CD4-positive, CD25-positive, alpha-beta regulatory T cell (primary cell): ENCODE data around the gene ERBB3. TPM values are rescaled to one million over a fixed set of nuclear protein-coding genes. Genes with fewer than 3 reads are reported as not detected.
"Not testable (repeated sequence)": the region's sequence is repeated elsewhere in the genome, so short reads cannot be mapped to it uniquely, and the experiment has no call there.

ENCODE experiments used
- ATAC-seq, 2 donors: fragments of 150-1000 bp; cut with Tn5 transposase; one replicate each; pipeline ENCODE4 v1.10.0; 2021; ENCODE audit warnings: low read depth in 2 of 2, moderate number of reproducible peaks in 2 of 2, moderate library complexity in 1 of 2
- DNase-seq, 3 donors: peaks; one replicate each; pipeline versions ENCODE4 v3.0.0 to v3.0.0-alpha.2; 2012 to 2022; ENCODE audit warnings: mixed read lengths in 1 of 3
- H3K27ac ChIP-seq: one replicate; pipeline ENCODE4 v1.7.0; 2013; ENCODE audit warnings: mild to moderate bottlenecking, low read length; ENCODE audit not compliant: insufficient read depth, poor library complexity, severe bottlenecking
- H3K27me3 ChIP-seq: one replicate; pipeline ENCODE4 v1.7.0; 2013; ENCODE audit warnings: low read length; ENCODE audit not compliant: control insufficient read depth, insufficient read depth
- H3K36me3 ChIP-seq: one replicate; pipeline ENCODE4 v1.7.0; 2013; ENCODE audit warnings: mild to moderate bottlenecking, low read length, moderate library complexity; ENCODE audit not compliant: control insufficient read depth, insufficient read depth
- H3K4me1 ChIP-seq: 2 replicates; pipeline ENCODE4 v1.7.0; 2013; ENCODE audit warnings: mild to moderate bottlenecking, low read length; ENCODE audit not compliant: insufficient read depth, control insufficient read depth, poor library complexity, severe bottlenecking
- H3K4me3 ChIP-seq: one replicate; pipeline ENCODE4 v1.7.0; 2013; ENCODE audit warnings: low read depth, mild to moderate bottlenecking, low read length, moderate library complexity
- H3K9me3 ChIP-seq, 2 experiments: 1 replicate in 1 of 2; 2 replicates in 1 of 2; pipeline ENCODE4 v1.7.0; 2013; ENCODE audit warnings: low read length in 2 of 2, mild to moderate bottlenecking in 1 of 2, moderate library complexity in 1 of 2; ENCODE audit not compliant: control insufficient read depth in 2 of 2
- H3K27ac Mint-ChIP-seq, 3 donors: one replicate each; pipeline ENCODE4 v1.8.0; 2020 to 2022; ENCODE audit warnings: mild to moderate bottlenecking in 3 of 3, mixed read lengths in 3 of 3, moderate library complexity in 2 of 3
- H3K27me3 Mint-ChIP-seq: one replicate; pipeline ENCODE4 v1.8.0; 2022; ENCODE audit warnings: mild to moderate bottlenecking, mixed read lengths
- H3K36me3 Mint-ChIP-seq: one replicate; pipeline ENCODE4 v1.8.0; 2020; ENCODE audit warnings: mixed read lengths
- H3K4me1 Mint-ChIP-seq, 4 donors: one replicate each; pipeline ENCODE4 v1.8.0; 2020 to 2022; ENCODE audit warnings: mixed read lengths in 4 of 4, mild to moderate bottlenecking in 1 of 4
- H3K4me3 Mint-ChIP-seq, 4 donors: one replicate each; pipeline ENCODE4 v1.8.0; 2020 to 2022; ENCODE audit warnings: mild to moderate bottlenecking in 4 of 4, mixed read lengths in 4 of 4, moderate library complexity in 3 of 4
- H3K9me3 Mint-ChIP-seq, 7 donors: one replicate each; pipeline ENCODE4 v1.8.0; 2020 to 2022; ENCODE audit warnings: mixed read lengths in 7 of 7, mild to moderate bottlenecking in 3 of 7, moderate library complexity in 2 of 7
- polyA plus RNA-seq, 4 donors: library from polyadenylated mRNA; unstranded; fragments of 300-500 nt; fragmentation: Illumina TruSeq; gene quantifications; one replicate each; pipeline ENCODE4 v1.2.3, GENCODE V29; 2021
- total RNA-seq: library from RNA; stranded (reverse); gene quantifications from one replicate; pipeline ENCODE4 v1.2.3, GENCODE V29; 2022

The ERBB3 gene
- total and polyA plus RNA-seq, 5 donors from 2014 or later: 0.14 to 1.00 (median 0.67) TPM

DNA sequence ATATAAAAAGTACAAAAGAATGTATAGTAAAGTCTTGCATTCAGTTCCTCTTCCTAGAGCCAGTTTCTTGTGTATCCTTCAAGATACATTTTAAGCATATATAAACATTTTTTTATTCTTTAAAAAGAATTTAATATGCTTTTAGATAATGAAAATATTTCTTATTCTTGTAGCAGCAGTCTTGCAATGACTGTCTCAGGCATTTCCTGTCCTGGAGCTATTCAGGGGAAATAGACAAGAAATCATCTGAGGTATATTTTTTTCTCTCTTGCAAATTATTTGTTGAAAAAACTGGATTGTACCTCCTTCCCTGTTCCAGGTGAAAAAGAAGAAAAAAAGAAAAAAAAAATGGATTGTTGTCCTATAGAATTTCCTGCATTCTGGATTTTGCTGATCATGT is 17.0 kb upstream of the ERBB3 start:
- DNase-seq (no peak), ATAC-seq (no peak)
- Mint-ChIP-seq H3K36me3 (no peaks in the 10 kb centered on the region), H3K9me3 (peaks cover 0 to 4% (median 0%) of the 10 kb centered on the region in 7 donors), H3K27ac (no peak overlapping the region), H3K27me3 (peaks cover 7% of the 10 kb centered on the region), H3K4me3 (no peak overlapping the region), H3K4me1 (no peaks in the 10 kb centered on the region)
- Histone ChIP-seq H3K4me3 (no peak overlapping the region), H3K9me3 (no peaks in the 10 kb centered on the region), H3K27me3 (no peaks in the 10 kb centered on the region), H3K27ac (no peak overlapping the region), H3K36me3 (no peaks in the 10 kb centered on the region), H3K4me1 (no peaks in the 10 kb centered on the region)

DNA sequence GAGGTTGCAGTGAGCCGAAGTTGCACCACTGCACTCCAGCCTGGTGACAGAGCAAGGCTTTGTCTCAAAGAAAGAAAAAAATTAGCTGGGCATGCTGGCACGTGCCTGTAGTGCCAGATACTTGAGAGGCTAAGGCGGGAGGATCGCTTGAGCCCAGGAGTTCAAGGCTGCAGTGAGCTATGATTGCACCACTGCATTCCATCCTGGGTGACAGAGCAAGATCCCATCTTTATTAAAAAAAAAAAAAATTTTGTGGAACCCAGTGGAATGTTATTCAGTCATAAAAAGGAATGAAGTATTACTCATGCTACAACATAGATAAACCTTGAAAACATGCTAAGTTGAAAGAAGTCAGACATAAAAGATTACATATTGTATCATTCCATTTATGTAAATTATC is 8.3 kb upstream of the ERBB3 start:
- H3K27me3 ChIP-seq: no peaks in the 10 kb centered on the region
- H3K4me1 ChIP-seq: no peaks in the 10 kb centered on the region
- H3K9me3 ChIP-seq: no peaks in the 10 kb centered on the region
- H3K4me1 Mint-ChIP-seq: no peaks in the 10 kb centered on the region
- no peak overlapping the region for H3K27ac Mint-ChIP-seq
- H3K36me3 ChIP-seq: no peaks in the 10 kb centered on the region
- no peak overlapping the region for H3K4me3 Mint-ChIP-seq
- peaks cover 0 to 1% (median 0%) of the 10 kb centered on the region in 7 donors for H3K9me3 Mint-ChIP-seq
- peaks cover 8% of the 10 kb centered on the region for H3K27me3 Mint-ChIP-seq
- no peak for ATAC-seq
- H3K4me3 ChIP-seq: no peak overlapping the region
- H3K36me3 Mint-ChIP-seq: no peaks in the 10 kb centered on the region
- DNase-seq: no peak
- H3K27ac ChIP-seq: no peak overlapping the region

DNA sequence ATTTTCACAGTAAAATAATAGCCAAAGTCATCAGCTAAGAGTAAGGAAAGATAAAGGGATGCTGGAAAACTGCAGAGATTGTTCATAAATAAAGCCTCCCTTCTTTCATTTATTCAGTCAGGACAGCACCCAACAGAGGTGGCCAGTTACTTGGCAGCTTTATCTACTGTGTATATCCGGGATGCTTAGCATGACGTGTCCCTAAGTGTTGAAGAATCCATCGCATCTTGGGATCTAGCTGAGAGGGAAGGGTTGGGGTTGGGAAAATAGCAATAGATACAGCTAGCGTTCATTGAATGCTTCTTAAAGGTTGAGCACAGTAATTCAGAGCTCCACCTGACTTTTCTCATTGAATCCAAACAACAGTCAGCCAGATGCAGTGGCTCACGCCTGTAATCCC is 5.6 kb upstream of the ERBB3 start:
- Histone ChIP-seq H3K9me3 (no peaks in the 10 kb centered on the region), H3K27me3 (no peaks in the 10 kb centered on the region), H3K27ac (no peak overlapping the region), H3K36me3 (no peaks in the 10 kb centered on the region), H3K4me1 (peaks cover 8% of the 10 kb centered on the region), H3K4me3 (no peak overlapping the region)
- no peaks in the 10 kb centered on the region for H3K36me3 Mint-ChIP-seq
- DNase-seq: no peak
- H3K4me3 Mint-ChIP-seq: no peak overlapping the region
- H3K4me1 Mint-ChIP-seq: peaks cover 0 to 5% (median 2%) of the 10 kb centered on the region in 4 donors
- ATAC-seq: no peak
- H3K27ac Mint-ChIP-seq: no peak overlapping the region
- H3K9me3 Mint-ChIP-seq: peaks cover 0 to 1% (median 0%) of the 10 kb centered on the region in 7 donors
- H3K27me3 Mint-ChIP-seq: peaks cover 16% of the 10 kb centered on the region

DNA sequence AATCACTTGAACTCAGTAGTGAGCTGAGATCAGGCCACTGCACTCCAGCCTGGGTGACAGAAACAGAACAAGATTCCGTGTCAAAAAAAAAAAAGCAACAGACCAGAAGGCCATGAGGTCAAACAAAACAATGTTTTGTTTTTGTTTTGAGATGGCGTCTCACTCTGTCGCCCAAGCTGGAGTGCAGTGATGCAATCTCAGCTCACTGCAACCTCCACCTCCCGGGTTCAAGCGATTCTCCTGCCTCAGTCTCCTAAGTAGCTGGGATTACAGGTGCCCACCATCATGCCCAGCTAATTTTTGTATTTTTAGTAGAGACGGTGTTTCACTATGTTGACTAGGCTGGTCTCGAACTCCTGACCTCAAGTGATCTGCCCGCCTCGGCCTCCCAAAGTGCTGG is 2.0 kb upstream of the ERBB3 start:
- not testable (repeated sequence) for H3K4me3 ChIP-seq, H3K9me3 ChIP-seq, H3K9me3 Mint-ChIP-seq, ATAC-seq, H3K36me3 Mint-ChIP-seq, H3K27ac Mint-ChIP-seq, DNase-seq, H3K27ac ChIP-seq, H3K27me3 ChIP-seq, H3K36me3 ChIP-seq
- peaks cover 35% of the 10 kb centered on the region for H3K27me3 Mint-ChIP-seq
- H3K4me1 ChIP-seq: peaks cover 21% of the 10 kb centered on the region
- H3K4me1 Mint-ChIP-seq: peaks cover 0 to 17% (median 6%) of the 10 kb centered on the region in 4 donors
- peak overlapping the region in 3 of 4 donors; percentile 57 to 93 (median 87) for H3K4me3 Mint-ChIP-seq

DNA sequence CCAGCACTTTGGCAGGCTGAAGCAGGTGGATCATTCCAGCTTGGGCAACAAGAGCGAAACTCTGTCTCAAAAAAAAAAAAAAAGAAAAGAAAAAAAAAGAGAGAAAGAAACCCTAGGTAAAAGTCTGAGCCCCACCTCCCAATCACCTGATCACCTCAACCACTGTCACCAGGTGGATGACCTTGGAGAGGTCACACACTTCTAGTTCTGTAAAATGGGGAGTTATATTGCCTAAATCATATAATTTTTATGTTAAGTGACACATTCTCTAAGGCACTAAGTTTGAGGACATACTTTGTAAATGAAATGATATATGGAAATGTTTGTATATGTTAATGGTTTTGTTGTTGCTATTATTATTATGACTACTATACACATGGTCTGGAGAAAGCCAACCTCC is 1.5 kb upstream of the ERBB3 start:
- no peaks in the 10 kb centered on the region for H3K36me3 ChIP-seq
- no peak overlapping the region for H3K4me3 ChIP-seq
- Mint-ChIP-seq H3K27ac (no peak overlapping the region), H3K36me3 (no peaks in the 10 kb centered on the region), H3K27me3 (peaks cover 35% of the 10 kb centered on the region), H3K9me3 (peaks cover 0 to 3% (median 0%) of the 10 kb centered on the region in 7 donors), H3K4me3 (peak overlapping the region; percentile 57 to 93 (median 87)), H3K4me1 (peaks cover 0 to 17% (median 6%) of the 10 kb centered on the region in 4 donors)
- H3K27ac ChIP-seq: no peak overlapping the region
- DNase-seq: no peak
- no peaks in the 10 kb centered on the region for H3K9me3 ChIP-seq
- H3K27me3 ChIP-seq: no peaks in the 10 kb centered on the region
- no peak for ATAC-seq
- peaks cover 21% of the 10 kb centered on the region for H3K4me1 ChIP-seq

DNA sequence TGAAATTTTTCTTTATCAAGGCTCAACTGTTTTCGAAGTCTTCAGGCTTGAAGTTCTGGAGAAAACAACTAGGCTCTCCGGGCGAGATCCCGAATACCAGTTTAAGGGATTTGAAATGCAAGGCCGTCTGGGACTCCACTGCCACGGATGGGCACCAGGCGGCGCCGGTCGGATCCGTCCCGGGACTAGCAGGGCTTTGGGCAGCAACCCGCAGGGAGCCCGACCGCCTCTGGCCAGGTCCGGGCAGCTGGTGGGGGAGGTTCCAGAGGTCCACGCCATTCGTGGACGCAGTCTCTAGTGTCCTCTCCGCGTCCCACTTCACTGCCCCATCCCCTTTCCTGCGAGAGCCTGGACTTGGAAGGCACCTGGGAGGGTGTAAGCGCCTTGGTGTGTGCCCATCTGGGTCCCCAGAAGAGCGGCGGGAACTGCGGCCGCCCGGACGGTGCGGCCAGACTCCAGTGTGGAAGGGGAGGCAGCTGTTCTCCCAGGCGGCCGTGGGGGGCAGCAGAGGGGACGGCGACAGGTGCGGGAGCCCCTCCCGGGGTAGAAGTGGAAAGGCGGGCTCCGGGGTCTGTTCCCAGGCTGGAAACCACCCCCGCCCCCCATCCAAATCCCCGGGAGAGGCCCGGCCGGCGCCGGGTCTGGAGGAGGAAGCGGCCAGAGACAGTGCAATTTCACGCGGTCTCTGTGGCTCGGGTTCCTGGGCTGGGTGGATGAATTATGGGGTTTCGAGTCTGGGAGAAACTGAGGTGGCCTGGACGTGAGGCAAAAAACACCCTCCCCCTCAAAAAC is 838 bp upstream of the ERBB3 start:
- H3K4me1 Mint-ChIP-seq: peaks cover 0 to 17% (median 6%) of the 10 kb centered on the region in 4 donors
- no peak overlapping the region for H3K27ac ChIP-seq
- H3K27me3 Mint-ChIP-seq: peaks cover 40% of the 10 kb centered on the region
- peak overlapping the region; percentile 80 to 93 (median 87) for H3K4me3 Mint-ChIP-seq
- peak overlapping the region; percentile 82 for H3K4me3 ChIP-seq
- DNase-seq (peak; percentile 35 to 50 (median 45)), ATAC-seq (peak; percentile 50 to 54)
- H3K36me3 ChIP-seq: no peaks in the 10 kb centered on the region
- no peak overlapping the region for H3K27ac Mint-ChIP-seq
- peaks cover 21% of the 10 kb centered on the region for H3K4me1 ChIP-seq
- no peaks in the 10 kb centered on the region for H3K27me3 ChIP-seq
- peaks cover 0 to 3% (median 0%) of the 10 kb centered on the region in 7 donors for H3K9me3 Mint-ChIP-seq
- H3K9me3 ChIP-seq: no peaks in the 10 kb centered on the region
- H3K36me3 Mint-ChIP-seq: no peaks in the 10 kb centered on the region

DNA sequence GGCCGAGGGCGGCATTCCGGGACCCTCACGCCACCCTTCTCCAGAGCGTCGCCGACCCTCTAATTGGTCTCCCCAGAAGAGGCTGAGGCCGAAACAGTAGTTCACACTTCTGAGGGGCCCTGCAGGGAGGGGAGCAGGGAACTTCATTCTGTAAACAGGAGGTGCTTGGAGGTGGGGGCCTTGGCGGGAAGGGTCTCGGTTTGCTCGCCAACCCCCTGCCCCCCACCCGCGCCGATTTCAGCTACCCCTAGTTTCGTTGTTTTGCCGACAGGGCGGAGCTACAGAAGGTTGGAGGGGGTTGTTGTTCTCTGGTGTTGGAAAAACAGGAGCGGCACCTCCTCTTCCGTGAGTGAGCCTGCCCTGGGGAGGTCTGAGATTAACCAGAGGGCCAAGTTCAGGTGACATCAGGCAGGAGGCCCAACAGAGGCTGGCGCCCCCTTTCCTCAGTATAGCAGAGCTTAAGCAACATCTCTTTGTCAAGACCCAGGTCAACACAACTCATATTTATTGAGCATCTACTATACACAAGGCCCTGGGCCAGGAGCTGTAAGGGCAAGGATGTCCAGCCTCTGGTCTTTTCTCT is 682 bp downstream of the ERBB3 start:
- peak in 1 of 3 donors; percentile 26 for DNase-seq
- H3K9me3 ChIP-seq: no peaks in the 10 kb centered on the region
- Mint-ChIP-seq H3K27me3 (peaks cover 40% of the 10 kb centered on the region), H3K27ac (no peak overlapping the region), H3K9me3 (peaks cover 0 to 2% (median 0%) of the 10 kb centered on the region in 7 donors), H3K36me3 (no peaks in the 10 kb centered on the region), H3K4me3 (peak overlapping the region; percentile 80 to 93 (median 87)), H3K4me1 (peaks cover 0 to 17% (median 6%) of the 10 kb centered on the region in 4 donors)
- H3K36me3 ChIP-seq: no peaks in the 10 kb centered on the region
- H3K27me3 ChIP-seq: no peaks in the 10 kb centered on the region
- ATAC-seq: no peak
- no peak overlapping the region for H3K27ac ChIP-seq
- H3K4me1 ChIP-seq: peaks cover 21% of the 10 kb centered on the region
- no peak overlapping the region for H3K4me3 ChIP-seq
